GM21619 (cell line): ENCODE results near the gene GSPT1.

Experiments
- ATAC-seq: cut with Tn5 transposase; IDR thresholded peaks from one replicate; pipeline ENCODE4 v1.9.1; 2021; ENCODE audit not compliant: unreplicated experiment

The GSPT1 gene

DNA sequence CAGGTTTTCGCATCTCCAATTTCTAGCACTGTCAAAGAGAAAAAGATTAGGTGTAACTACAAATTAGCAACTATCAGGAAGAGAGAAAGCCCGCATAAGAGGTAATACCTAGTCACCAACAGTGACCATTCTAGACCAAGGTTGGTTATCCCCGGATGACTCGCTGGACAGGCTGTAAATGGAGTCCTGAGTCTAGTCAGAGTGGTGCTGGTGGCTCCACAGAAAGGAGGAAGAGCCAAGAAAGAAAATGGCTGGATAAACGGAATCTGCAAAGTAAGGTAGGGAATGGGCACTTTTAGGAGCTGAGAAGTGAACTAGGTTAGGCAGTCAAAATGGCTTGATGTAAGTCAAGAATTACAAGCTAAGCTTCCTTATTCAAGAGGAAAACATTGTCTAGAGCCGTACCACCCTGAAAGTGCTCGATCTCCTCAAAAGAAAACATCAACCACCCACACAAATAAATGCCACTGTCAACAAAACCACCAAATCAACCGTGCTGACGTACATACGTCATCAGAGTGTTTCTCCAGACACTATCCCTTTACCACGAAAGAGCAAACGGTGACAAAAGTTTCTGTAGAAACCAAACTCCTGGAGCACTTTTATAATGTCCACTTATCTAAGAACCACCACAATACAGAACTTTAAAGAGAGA is 2.2 kb downstream of the GSPT1 start:
- ATAC-seq = no peak

DNA sequence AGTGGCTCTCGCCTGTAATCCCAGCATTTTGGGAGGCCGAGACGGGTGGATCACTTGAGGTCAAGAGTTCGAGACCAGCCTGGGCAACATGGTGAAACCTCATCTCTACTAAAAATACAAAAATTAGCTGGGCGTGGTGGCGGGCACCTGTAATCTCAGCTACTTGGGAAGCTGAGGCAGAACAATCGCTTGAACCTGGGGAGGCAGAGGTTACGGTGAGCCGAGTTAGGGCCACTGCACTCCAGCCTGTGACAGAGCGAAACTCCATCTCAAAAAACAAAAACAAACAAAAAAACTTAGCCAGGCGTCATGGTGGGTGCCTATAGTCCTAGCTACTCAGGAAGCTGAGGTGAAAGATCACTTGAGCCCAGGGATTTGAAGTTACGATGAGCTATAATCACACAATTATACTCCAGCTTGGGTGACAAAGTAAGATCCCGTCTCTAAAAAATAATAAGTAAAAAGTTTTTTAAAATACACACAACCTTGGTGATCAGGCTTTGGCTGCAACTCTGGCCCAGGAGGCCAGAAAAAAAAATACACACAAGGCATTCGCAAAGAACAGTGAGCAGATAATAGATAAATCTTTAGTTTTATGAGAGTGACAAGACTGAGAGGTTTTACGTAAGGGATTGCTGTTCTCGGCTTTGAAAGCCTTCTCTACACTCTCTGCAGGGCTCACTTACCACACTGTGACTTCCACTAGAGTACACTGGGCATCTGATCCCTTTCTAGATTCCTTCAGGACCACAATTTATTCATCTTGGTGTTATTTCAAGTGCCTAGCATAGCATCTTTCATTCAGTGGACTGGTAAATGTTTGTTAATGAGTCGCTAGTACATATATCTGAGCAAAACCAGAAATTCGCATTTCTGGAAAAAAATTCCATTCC is 5.9 kb downstream of the GSPT1 start:
- ATAC-seq = no peak

DNA sequence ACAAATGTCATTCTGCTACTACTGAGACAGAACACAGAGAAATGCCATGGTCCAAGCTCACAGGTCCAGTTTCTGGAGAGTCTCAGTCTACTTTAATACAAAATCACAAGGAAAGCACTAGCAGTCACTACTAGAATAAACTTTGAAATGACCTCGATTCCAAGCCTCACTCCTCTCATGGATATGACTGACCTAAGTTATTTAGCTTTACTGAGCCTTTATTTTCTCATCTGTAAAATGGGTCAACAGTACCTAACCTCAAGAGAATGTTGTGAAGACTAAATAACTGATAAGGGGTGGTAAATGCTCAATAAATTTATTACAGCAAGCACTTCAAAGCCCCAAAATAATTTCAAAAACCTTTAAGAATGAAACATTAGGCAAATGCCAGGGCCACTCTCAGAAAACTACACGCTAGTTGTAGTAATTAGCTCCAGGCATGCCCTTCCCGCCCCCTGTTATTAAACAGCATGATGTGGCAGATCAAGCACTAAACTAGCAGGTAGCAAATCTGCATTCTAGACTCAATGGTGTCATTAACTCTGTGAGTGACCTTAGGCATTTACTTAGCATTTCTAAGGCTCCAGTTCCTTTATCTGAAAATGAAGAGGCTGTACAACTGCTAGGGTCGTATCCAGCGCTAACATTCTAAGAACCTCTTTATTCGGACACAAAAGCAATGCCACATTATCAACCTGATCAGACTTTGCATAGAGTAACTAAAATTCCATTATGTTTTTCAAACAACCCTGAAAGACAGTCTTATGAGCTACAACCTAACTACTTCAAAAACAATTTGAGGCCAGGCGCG is 8.4 kb downstream of the GSPT1 start:
- ATAC-seq = no peak

DNA sequence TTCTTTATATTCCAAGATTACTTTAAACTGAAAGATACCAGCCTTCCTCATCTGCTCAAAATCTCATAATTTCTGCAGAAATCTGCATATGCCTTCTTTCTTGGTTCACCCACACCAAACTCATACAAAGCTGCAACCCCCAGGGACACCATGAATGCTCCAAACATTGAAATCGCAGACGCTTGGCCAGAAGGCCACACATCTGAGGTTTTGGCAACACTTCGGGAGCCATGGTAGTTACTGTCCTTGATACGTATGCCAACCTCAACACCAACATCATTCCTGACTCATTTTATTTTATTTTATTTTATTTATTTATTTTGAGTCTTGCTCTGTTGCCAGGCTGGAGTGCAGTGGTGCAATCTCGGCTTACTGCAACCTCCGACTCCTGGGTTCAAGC is 11.8 kb downstream of the GSPT1 start:
- no peak for ATAC-seq

DNA sequence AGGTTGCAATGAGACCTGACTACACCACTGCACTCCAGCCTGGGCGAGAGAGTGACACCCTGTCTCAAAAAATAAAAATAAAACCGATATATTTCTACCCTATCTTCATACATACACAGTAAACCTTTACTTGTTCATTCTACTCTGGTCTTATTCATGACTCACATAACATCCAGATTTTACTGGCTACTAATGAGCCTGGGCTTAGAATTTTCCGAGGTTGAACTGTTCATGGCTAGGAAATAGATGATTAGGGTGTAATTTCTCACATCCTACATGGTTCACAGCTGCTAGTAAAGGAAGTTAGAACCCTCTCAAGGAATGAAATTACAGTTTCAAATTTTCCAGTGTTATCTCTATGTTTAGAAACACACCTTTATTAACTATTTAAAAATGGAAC is 14.7 kb downstream of the GSPT1 start:
- ATAC-seq = no peak

DNA sequence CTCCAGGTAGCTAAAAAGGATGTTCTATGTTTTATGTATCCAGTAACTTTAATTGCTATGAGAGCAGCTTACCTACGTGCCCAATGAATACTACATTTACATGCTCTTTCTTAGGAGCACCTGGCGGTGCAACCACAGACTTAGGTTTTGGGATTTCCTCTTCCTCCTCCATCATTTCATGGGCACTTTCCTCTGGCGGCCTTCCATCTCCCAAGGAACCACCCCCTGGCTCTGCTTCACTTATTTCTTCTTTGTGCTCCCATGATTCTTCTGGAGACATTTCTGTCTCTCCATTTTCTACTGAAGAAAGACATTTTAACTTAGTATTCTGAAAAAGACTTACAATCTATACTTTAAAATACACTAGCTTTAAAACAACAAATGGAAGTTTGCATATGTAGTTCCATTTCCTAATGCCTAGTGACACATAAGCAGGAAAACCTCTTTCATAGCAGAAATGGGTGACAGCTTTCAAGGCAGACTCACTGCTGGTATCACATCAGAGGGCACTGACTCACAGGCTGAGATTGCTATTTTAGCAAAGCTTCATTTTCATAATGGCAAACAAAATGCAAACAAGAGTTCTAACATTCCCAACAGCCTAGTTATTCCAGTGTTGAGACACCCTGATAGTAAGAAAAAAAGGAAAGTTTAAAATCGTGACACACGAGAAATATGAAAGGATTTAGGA is 19.1 kb downstream of the GSPT1 start:
- ATAC-seq = no peak

DNA sequence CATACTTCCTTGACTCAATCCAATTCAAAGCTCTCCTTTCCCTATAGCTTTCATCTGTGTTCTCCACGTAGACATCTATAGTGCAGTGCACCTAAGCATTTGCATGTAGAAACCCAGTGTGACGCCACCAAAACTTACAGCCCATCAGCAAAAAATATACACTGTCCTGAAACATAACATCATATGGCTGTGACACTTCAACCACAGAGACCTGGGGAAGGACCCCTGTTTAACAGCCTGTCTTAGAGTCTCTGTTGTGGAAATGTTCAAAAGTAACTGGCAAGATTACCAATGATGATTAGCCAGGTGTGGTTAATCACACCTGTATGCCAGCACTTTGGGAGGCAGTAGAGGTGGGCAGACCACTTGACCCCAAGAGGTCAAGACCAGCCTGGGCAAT is 22.2 kb downstream of the GSPT1 start:
- no peak for ATAC-seq

DNA sequence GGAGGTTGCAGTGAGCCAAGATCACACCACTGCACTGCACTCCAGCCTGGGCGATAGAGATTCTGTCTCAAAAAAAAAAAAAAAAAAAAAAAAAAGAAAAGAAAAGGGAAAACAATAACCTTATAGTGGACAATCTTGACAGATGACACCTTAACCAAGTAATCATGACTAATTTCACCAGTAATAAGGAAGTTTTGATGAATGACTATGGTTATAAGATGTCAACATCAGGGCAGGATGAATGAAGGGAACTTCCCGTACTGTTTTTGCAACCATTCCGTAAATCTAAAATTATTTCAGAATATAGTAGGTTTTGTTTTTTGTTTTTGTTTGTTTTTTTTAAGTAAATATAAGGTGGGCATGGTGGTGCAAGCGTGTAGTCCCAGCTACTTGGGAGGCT is 23.0 kb downstream of the GSPT1 start:
- no peak for ATAC-seq

DNA sequence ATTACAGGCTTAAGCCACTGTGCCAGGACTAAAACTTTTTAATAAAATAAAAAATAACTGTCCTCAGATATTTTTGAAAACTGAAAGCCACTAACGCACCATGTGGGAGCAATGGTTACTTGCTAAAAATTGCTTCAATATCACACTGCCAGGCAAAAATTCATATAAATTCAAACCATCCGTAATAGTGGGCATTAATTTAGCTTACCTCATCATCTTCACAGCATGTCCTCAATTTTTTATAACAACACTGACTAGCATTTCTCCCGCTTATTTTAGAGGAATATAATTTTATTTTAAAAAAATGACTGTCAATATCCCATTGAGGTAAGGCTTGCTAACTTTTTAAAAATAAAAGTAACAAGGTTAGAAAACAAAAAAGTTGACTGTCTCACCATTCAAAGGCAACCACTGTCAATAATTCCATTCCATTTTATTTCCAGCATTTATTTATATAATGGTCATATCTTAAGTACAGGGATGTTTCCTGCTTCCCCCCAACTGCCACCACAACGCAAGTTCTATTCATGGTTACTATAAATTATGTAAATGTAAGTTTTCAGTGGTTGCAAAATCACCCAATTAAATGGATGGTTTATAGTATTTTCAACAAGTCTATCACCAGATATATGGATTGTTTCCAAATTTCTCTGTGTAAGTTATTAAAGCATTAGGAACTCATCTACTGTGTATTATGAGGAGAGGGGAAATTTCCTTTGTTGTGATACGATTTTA is 25.4 kb downstream of the GSPT1 start:
- no peak for ATAC-seq

DNA sequence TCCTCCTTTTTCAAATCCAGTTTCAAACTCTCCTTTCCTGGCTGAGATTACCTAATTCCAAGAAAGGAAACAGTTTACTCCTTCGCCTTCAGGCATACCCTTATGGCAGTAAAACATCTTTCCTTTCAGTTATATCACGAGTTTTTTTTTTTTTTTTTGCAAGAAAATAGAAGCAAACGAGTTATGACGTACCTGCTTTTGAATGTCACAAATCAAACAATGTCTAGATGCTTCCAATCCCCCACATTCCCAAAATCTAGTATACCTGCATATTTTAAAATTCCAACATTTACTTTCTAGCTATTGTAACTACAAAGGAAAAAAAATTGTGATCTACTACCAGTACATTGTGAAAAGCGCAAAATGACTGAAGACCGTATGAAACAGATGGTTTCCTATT is 28.9 kb downstream of the GSPT1 start:
- ATAC-seq = no peak

DNA sequence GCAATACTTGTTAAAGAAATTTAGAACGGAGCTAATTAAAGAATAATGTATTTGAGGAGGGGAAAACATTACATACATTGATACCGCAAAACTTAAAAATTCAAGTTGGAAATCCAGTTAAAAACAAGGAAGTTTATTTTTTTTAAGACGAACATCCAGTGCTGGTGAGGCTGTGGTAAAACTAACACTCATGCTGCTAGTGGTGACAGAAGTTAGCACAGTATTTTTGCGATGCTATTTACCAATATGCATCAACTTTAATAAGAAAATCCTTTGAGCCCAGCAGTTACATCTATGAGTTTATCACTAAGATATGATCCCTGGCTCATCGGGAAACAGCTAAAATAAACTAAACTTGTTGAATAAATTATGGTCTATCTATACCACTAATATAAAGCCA is 31.7 kb downstream of the GSPT1 start:
- ATAC-seq = no peak

DNA sequence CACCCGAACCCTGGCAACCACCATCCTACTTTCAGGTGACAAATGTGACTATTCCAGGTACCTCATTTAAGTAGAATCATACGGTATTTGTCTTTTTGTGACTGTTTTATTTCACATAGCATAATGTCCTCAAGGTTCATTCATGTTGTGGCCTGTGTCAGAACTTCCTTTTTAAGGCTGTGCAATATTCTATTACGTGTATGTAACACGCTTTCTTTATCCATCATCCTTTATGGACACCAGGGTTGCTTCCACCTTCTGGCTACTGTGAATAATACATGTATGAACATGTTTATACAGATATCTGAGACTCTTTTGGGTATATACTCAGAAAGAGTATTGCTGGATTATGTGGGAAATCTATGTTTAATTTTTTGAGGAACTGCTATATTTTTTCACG is 35.7 kb downstream of the GSPT1 start:
- ATAC-seq = no peak

DNA sequence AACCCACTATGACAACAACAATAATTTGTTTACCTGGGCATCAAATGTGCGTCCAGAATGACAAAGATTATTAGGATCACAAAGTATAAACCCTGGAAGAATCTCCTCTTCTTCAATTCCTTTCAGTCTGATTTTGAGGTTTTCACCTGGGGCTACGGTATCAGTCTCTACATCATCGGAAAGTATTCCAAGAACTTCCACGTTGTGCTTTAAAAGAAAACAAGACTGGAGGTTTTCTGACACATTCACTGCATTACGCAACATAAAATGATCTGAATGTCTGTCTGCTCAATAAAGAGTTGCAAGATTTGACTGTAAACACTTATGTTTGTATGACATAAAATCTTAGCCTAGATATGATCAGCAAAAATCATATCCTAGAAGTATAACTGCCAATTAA is 38.4 kb downstream of the GSPT1 start:
- no peak for ATAC-seq

DNA sequence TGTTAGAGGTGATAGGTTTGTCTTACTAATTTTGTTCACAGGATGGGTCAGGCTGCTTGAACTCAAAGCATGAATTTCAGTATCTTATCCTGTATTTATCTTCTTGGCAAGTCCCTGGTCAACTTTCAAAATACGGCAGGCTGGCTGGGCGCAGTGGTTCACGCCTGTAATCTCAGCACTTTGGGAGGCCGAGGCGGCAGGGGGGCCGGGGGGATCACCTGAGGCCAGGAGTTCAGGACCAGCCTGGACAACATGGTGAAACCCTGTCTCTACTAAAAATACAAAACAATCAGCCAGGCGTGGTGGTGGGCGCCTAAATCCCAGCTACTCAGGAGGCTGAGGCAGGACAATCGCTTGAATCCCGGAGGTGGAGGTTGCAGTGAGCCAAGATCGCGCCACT is 39.5 kb downstream of the GSPT1 start:
- no peak for ATAC-seq

DNA sequence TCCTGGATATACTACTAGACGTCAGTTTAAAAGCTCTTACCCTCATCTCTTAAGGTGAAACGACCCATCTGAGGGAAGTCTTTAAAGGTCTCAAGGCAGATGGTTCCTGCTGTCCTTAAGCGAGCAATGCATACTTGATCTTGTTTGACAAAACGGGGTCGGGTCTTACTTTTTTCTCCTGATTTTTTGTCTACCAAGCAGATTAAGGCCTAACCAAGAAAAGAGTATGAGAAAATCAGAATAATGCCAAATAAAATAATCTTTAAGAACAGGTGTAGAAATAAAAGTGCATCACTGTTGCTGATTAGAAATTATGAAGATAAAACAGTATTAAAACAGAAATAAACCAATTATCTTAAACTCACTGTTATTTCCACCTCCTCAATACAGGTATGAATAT is 40.0 kb downstream of the GSPT1 start:
- ATAC-seq = no peak

DNA sequence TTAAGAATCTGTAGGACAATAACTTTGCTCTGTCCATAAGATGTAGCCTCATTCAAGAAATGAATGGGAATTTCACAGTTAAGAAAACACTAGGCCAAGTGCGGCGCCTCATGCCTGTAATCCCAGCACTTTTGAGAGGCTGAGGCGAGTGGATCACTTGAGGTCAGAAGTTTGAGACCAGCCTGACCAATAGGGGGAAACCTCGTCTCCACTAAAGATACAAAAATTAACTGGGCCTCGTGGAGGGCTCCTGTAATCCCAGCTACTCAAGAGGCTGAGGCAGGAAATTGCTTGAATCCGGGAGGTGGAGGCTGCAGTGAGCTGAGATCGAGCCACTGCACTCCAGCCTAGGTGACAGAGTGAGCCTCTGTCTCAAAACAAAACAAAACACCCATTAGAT is 44.6 kb downstream of the GSPT1 start:
- ATAC-seq = no peak

DNA sequence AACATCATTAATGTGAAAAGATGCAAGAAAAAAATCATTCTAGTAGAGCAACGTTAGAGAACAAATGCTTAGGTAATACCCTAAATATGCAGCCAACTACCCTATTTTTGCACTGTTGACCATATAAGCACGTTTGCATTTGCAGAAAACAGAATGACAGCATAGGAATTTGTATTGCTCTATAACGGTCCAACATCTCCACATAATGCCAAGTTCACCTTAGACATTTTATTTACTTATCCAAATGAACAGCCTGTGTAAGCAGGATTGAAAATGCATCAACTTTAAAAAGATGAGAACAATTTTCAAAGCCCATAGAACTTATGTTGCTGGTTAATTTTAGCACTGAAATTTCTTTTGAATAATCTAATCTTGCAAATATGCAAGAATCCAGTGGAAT is 45.4 kb downstream of the GSPT1 start:
- no peak for ATAC-seq

DNA sequence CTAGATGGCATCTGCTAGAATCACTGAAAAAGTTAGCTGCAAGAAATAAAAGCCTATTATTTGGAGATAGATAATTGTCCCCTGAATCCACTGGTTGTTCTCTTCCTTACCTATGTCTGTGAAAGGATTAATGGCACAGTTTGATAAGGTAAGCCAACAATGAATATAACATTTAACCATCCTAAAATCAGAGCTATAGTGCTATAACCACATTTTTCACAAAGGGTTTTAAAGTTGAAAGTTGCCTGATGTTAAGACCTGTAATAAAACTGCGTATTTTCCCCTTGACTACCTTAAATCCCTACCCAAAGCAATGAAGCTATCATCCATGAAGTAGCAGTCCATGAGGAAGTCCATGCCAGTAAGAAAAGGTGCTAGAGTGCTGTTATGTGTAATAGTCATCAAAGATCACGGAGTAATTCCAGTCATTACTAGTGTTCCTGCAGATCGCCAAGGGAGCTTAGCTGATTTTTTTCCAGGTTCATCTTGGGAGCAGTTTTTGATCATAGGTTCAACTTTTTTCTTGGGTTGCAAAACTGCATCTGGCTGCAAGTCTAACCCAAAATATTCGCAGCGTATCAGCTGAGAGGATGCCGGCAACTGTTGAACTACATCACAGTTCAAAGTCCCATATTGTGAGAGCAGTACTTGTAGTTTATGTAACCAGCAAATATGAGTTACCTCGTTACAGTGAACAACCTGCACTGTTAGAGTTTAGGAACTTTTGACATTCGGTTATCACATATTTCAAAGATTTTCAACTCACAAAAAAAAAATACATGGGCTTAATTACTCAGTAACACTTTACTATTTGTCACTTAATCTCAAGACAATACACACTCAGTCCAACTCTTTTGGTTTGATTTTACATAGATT is 46.2 kb downstream of the GSPT1 start:
- no peak for ATAC-seq

DNA sequence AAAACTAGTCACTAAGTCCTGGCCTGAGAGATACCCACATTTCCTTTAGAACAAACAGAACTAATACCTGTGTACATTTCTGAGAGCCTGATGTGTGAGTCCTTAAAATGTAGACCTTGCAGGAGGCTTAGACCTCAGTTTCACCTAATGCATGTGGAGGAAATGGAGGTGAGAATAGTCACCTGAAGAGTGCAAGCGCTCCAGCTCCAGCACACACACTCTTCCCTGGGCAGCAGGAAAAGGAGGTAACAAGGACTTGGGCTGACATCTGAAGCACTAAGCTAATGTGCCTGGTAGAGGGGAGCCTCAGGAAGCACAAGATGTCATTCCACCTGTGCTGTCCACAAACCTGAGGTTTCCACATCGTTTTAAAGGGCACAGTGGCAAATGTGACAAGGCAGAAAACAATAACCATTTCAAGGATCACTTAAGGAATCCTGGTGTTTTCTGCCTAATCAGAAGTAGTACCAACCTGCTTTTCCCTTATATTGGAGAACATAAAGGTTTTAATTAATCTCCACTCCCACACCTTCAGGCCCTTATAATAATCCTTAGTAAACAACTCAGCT is 47.3 kb downstream of the GSPT1 start:
- no peak for ATAC-seq
